Embryonic facial prominence (tissue), 1 donor: Measurements from ENCODE around the gene FAM131A.
"Not testable (repeated sequence)": the region's sequence is repeated elsewhere in the genome, so short reads cannot be mapped to it uniquely, and the experiment has no call there.

Experiments used
- DNase-seq: peaks from one replicate; pipeline ENCODE4 v3.0.0-alpha.2; 2016; ENCODE audit errors: extremely low spot score

FAM131A gene

DNA sequence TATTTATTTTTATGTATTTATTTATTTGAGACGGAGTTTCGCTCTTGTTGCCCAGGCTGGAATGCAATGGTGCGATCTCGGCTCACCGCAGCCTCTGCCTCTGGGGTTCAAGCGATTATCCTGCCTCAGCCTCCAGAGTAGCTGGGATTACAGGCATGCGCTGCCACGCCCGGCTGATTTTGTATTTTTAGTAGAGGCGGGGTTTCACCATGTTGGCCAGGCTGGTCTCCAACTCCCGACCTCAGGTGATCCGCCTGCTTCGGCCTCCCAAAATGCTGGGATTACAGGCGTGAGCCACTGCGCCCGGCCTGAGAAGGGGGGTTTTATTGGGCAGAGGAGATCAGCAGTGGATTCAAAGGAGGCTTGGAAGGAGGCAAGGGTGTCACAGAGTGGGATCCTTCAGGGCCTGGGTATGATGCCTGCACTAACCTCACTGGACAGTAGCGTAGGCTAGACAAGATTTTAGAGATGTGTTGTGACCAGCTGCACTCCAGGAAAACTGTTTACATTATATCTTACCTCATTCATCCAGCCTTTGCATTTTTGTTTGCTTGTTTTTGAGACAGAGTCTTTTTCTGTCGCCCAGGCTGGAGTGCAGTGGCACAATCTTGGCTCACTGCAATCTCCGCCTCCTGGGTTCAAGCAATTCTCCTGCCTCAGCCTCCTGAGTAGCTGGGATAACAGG is 2.2 kb downstream of the FAM131A start:
- DNase-seq = not testable (repeated sequence)

DNA sequence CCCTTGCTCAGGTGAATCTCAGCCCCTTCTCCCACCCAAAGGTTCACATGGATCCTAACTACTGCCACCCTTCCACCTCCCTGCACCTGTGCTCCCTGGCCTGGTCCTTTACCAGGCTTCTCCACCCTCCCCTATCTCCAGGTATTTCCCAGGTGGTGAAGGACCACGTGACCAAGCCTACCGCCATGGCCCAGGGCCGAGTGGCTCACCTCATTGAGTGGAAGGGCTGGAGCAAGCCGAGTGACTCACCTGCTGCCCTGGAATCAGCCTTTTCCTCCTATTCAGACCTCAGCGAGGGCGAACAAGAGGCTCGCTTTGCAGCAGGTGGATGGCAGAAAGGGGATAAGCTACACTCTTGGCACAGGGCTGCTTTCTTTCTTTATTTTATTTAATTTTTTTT is 4.5 kb downstream of the FAM131A start:
- DNase-seq = no peak

DNA sequence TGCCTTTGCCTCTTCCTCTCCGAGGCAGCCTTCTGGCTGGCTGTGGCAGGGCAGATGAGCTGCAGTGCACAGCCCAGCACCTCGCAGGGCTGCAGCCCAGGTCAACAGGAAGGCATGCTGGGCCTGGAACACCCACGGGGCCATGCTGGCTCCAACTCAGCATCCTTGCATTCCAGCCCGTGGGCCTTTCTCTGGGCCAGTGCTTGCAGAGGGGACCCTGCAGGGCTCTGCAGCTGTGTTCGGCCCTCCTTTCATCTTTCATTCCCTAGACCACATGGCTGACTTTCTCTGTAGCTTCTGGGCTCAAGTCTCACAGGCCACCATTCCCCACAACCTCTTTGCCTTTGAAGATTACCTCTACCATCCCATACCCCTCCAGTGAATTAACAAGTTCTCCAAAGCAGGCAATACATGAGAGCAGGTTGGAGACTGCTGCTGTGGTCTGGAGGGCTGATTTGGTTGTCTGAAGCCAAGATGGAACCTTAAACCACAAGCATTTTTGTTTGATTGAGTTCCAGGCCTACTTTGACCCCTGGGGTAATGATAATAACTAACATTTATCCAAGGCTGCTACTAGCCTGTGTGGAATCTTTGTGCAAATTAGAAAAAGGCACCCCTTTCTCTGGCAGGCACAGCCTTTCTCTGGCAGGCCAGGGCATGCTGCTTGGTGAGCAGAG is 5.9 kb downstream of the FAM131A start:
- DNase-seq = no peak

DNA sequence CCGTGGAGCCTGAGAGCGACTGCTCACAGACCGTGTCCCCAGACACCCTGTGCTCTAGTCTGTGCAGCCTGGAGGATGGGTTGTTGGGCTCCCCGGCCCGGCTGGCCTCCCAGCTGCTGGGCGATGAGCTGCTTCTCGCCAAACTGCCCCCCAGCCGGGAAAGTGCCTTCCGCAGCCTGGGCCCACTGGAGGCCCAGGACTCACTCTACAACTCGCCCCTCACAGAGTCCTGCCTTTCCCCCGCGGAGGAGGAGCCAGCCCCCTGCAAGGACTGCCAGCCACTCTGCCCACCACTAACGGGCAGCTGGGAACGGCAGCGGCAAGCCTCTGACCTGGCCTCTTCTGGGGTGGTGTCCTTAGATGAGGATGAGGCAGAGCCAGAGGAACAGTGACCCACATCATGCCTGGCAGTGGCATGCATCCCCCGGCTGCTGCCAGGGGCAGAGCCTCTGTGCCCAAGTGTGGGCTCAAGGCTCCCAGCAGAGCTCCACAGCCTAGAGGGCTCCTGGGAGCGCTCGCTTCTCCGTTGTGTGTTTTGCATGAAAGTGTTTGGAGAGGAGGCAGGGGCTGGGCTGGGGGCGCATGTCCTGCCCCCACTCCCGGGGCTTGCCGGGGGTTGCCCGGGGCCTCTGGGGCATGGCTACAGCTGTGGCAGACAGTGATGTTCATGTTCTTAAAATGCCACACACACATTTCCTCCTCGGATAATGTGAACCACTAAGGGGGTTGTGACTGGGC is 7.3 kb downstream of the FAM131A start:
- no peak for DNase-seq

DNA sequence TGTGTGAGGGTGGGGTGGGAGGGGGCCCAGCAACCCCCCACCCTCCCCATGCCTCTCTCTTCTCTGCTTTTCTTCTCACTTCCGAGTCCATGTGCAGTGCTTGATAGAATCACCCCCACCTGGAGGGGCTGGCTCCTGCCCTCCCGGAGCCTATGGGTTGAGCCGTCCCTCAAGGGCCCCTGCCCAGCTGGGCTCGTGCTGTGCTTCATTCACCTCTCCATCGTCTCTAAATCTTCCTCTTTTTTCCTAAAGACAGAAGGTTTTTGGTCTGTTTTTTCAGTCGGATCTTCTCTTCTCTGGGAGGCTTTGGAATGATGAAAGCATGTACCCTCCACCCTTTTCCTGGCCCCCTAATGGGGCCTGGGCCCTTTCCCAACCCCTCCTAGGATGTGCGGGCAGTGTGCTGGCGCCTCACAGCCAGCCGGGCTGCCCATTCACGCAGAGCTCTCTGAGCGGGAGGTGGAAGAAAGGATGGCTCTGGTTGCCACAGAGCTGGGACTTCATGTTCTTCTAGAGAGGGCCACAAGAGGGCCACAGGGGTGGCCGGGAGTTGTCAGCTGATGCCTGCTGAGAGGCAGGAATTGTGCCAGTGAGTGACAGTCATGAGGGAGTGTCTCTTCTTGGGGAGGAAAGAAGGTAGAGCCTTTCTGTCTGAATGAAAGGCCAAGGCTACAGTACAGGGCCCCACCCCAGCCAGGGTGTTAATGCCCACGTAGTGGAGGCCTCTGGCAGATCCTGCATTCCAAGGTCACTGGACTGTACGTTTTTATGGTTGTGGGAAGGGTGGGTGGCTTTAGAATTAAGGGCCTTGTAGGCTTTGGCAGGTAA is 8.1 kb downstream of the FAM131A start:
- no peak for DNase-seq

DNA sequence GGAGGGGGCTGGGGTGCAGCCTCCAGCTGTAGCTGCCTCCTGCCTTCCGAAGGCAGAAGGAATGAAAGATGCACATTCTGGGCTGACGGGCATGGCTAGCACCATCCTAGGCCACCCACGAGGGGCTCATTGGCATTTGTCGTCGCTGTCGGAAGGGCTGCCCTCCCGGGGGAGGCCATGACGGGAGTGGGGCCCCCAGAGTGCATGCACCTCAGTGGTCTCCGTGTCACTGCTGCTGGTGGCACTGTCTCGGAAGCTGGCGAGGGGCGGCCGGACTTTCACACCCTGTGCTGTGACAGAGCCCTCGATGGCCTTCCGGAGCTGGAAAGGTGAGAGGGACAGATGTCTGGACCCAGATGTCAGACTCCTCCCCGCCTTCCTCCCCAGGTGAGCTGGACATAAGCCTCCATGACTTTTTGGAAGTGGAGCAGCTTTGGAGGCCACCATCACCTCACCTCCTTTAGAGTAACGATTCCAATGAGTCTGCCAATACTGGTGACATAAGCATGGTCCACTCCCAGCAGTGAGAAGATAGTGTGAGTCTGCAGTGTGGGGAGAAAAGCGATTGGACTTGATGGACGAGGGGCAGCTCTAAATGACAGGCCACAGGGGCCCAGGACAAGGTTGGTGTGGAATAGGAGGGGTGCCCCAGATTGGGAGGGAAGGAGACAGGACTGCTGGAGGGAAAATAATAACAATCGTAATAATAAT is 9.2 kb downstream of the FAM131A start:
- DNase-seq = no peak

DNA sequence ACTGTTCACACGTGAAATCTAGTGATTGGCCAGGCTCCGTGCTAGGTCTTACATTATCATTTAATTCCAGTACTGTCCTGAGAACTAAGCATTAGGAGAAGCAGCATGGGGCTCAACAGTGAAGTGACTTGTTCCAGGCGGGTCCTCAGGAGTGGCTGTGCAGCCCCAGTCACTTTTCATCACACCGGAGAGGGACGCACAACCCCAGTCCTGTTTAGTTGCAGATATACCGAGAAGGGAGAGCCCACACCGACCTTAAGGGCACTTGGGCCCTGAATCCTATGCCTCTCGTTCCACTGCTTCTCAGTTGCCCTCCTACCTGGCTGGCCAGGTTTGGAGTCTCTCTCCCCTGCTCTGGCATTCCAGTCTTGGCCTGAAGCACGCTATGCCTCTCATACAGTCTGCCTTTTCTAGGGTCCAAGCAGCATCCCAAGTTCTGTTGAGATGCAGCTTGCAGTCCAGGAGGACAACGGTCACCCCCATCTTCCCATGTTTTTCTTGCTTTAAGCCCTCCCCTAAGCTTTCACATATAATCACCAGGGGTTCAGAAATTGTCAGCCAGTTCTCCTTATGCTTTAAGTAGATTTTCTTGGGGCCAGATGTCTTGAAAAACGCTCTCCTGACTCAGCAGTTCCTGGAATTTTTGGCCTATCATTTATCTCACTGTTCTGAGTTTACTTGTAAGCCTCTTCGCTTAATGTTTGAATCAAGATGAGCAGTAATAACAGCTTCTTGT is 10.1 kb downstream of the FAM131A start:
- no peak for DNase-seq

DNA sequence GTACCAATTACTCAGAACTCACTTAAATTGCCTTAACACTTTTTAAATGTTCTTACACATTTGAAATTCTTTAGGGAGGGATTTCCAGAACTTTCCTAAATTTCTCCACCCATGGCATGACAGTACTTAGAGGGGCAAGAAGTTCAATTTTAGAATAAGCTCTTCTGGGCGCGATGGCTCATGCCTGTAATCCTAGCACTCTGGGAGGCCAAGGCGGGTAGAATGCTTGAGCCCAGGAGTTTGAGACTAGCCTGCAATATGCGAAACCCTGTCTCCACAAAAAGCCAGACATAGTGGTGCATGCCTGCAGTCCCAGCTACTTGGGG is 10.6 kb downstream of the FAM131A start:
- DNase-seq = no peak

DNA sequence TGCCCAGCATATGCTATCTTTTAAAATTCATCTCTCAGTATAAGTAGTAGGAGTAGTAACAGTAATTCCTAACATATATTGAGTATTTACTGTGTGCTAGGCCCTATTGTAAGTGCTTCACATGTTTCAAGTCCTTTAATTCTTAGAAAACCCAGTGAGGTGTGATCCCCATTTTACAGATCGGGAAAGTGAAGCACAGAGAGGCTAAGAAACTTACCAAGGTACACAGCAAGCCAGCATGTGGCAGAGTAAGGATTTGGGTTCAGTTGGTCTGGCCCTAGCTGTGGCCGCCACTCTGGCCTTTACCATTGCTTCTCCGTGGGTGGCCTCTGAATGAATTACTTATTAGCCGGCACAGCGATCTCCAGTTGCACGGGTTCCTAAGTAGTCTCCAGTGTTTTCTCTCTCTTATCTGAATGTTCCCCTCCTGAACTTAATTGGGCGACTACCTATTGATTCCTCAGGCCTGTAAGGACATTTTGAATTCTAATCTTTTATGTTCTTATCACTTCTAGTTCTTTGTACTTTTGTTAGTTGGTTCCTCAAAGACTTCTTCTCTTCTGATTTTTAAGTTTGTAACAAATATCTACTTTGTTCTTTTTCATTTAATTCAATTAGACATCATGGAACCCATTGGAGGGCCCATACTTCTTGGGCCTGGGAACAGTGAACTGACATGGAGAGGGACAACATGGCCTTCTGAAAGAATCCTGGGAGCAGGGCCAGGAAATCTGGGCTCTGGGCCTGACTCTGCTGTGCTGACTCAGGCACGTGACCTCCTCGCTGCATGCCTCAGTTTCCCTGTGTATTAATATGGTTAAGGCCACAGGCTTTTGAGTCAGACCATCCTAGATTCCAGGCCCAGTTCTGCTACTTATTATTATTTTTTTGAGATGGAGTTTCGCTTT is 12.4 kb downstream of the FAM131A start:
- no peak for DNase-seq

DNA sequence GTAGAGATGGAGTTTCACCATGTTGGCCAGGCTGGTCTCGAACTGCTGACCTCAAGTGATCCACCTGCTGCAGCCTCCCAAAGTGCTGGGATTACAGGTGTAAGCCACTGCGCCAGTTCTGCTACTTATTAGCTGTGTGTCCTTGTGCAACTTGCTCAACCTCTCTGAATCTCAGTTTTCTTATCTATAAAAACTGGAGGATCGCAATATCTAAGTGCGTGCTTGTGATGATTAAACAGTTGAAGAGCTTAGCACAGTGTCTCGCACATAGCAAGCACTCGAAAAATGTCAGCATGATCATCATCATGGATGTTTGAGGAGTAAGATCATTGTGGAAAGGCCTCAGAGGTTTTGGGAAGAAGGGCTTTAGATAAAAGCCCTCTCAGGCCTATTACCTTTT is 13.2 kb downstream of the FAM131A start:
- DNase-seq = no peak

DNA sequence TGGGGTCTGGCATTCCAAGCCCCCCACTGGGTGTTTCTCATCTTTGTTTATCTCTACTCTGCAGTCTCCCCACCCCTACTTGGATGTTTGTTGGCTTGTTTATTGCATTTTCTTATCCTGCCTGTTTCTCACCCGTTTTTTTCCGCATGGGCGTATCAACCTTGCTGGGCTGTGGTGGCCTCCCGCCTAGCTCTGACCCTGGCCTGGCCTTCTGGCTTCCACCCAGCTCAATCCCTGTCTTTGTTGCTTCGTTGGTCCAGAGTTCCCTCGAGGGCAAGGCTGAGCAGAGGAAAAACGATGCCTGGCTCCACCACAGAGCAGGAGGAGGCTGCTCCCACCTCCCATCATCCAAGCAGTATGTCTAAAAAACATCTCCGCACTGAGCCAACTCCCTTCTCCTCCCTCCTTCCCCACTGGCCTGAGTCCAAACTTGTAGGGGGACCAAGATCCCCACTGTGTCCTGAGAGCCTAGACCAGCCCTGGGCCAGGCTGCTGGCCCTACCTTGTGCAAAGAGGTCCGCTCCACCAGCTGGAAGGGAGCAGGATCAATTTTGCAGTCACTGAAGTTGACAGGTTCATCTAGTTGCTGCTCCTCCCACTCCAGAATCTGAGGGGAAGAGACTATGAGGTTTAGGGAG is 14.2 kb downstream of the FAM131A start:
- DNase-seq = no peak

DNA sequence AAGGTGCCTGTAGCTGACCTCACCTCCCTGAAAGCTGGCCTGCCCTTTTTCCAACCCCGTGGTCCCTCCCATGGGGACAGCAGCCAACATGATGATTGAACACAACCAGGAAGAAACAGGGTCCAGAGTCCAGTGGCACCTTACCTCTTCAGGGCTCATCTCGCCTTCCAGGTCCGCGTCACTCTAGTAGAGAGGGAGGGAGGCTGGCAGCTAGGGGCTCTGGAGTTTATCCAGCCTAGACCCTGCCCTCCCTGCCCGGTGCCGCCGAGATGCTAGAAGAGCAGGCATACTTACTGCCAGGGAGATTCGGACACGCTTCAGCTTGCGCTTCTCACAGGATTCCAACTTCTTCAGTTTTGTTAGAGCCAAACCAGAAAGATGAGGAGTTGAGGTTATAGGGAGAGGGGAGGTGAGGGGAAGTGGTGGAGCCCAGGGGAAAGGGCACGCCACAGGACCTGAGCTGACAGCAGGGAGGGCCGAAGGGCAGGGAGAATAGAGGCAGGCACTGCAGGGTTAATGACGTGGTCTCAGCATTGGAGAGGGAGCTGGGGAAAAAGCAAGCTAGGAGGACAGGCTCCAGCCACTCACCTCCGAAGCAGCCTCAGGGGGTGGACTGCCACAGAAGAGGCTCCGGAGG is 14.9 kb downstream of the FAM131A start:
- DNase-seq = no peak

DNA sequence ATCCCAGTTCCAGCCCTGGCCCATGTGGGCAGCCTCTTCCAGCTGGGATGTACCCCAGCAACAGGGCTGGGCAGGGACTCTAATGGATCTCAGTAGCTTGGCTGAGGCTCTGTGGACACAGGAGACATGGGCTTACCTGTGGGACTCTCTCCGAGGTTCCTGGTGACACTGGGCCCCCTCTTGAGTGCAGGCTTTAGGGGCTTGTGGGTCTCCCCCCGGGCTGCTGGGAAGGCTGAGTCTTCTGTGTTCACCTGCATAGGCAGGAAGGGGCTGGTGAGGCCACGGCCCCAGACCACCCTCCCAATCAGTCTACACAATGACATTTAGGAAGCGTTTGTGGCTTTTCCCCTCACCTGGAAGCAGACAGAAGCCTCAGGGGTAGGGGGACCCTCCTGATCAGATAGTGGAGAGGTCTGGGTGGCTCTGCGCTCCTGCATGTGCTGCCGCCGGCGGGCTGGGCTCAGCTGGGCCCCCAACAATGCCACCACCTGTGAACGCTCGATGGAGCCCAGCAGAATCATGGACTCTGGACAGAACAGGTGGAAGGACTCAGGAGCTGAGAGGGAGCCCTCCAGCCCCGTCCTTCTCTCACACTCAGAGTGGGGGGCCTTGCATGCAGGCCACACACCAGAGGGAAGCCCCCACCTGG is 15.6 kb downstream of the FAM131A start:
- no peak for DNase-seq

DNA sequence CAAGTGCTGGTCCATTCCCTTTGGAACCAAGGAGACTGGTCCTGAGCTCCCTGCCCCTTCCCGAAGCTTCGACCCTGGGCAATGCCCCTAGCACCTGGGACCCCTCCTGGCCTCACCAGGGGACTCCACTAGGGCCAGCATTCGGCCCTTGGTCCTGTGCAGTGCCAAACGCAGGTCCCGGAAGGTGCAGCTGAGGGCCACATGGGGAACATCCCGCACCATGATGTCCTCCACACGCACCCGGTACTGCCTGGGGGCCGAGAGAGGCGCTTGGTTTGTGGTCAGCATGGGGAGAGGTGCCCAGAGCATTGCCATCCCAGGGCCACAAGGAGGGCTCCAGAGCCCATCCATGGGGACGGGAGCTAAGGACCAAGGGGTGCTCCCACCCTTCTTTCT is 16.1 kb downstream of the FAM131A start:
- no peak for DNase-seq

DNA sequence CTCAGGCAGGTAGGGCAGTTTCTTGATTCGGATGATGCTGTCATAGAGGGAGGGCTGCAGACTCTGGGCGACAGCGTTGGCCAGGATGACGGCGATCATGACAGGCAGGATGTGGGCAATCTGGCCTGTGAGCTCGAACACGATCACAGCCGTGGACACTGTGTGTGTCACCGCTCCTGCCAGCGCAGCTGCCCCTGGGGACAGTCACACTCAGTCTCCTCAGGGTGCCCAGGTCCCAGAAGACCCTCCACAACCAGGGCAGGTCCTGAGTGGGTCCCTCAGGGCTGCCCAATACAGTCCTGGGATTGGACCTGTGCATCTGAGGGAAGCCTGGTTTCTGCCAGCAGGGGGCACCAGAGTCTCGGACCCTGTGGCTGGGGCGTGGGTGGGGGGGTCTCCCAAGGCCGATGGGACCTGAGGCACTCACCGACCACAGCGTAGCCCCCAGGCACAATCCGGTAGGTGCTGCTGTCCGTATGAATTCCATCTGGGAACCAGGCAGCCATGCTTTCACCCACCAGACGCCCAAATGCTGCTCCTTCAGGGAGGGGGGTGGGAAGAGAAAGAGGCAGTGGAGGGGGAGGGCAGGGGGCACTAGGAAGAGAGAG is 16.8 kb downstream of the FAM131A start:
- no peak for DNase-seq

DNA sequence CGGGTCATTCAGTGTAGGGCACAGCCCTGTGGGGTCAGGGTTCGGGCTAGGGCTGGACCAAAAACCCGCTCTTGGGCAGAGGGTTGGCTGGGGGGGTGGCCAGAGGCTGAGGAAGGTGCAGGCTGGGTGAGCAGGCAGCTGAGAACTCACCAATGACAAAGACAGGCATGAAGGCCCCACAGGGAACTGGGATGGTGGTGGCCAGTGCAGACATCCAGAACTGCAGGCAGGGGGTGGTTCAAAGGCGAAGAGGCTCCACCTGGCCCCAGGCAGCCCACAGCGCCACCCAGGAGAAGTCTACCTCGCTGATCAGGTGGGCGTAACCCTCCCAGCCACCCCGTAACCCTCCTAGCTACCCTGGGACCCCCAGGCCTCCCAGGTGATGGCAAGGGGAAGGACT is 17.4 kb downstream of the FAM131A start:
- no peak for DNase-seq

DNA sequence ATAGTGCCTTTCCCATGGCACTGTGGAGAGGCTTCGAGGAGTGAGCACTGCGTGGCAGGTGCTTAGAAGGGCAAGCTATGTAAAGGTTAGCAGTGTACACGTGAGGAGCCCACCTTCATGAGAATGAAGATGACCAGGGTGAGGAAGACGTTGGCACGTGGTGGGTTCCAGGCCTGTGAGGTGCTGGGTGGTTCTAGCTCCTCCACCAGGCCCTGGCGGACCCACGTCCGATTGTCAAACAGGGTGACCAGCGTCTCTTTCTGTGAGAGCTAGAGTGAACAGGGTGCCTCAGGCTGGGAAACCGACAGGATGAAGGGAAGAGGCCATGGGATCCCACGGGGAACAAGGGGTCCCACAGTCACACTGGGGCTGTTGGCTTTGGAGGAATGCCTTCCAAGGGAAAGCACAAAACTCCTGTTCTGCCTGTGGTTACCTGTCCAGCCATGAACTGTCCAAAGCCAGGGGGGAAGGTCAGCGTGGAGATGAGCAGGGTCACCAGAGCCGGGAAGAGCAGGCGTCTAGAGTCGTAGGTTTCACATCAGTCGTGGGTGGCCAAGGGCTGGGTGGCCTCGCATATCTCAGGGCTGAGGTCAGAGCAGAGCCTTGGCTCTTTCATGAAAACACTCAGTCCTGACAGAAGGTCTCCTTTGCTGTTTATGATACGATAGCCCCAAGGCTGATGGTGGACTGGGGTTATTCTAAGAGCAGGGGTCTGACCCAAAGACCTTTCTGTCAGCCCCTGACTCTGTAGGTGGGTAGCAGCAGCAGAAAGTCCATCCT is 18.1 kb downstream of the FAM131A start:
- DNase-seq = no peak
